Placental pericyte (primary cell): ENCODE data around the gene CFHR4. TPM values are rescaled to one million over a fixed set of nuclear protein-coding genes. Genes with fewer than 3 reads are reported as not detected.

Source experiments
- total RNA-seq: library from RNA; depleted of rRNA; stranded (reverse); fragments of >200 nt; gene quantifications from 2 replicates; pipeline ENCODE4 v1.2.3, GENCODE V29; 2012

Gene CFHR4
- not detected in 2 replicates for total RNA-seq

GRCh38 chr1:196887515-196888239 lies at the start of gene CFHR4:
TSS of gene CFHR4 (plus strand) at chr1:196888052. CDS start at chr1:196888151, 99 bp downstream.

DNA sequence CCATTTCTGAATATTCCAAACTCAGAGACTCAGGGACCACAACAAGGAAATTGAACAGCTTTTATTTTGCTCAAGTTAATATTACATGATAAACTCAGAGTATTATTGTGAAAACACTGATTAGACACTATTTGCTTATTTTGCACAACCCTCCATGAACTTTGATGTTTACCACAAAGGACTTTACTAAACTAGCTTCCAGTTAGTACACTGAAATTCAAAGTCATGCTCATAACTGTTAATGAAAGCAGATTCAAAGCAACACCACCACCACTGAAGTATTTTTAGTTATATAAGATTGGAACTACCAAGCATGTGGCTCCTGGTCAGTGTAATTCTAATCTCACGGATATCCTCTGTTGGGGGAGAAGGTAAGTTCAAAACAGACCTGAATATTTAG lies 55.7 kb downstream of the CFHR4 start, which contains the start of gene CFHR2:
Gene CFHR2 (plus strand): TSS at position 171 of the 400 bp plus-strand sequence. CDS start 143 bp downstream, at position 314.

Other genes starting within 250 kb of the CFHR4 start
- gene CFH, start 236.0 kb upstream of the CFHR4 start, total RNA-seq: 8.6 and 10.5 TPM in 2 replicates
- gene CFHR3, start 113.2 kb upstream of the CFHR4 start, total RNA-seq: not detected in 2 replicates
- not detected in 2 replicates for gene CFHR1, start 68.3 kb upstream of the CFHR4 start, total RNA-seq
- not detected in 2 replicates for gene CFHR2, start 55.7 kb downstream of the CFHR4 start, total RNA-seq
- not detected in 2 replicates for gene CFHR5, start 89.5 kb downstream of the CFHR4 start, total RNA-seq
- gene F13B, start 179.2 kb downstream of the CFHR4 start, total RNA-seq: under 0.01 TPM in 1 of 2 replicates, not detected in the other